ENCODE results near the gene LRRFIP1.
A peak's percentile ranks its signal among the peaks of the same experiment; 100 is the strongest.
"Not testable (repeated sequence)": the region's sequence is repeated elsewhere in the genome, so short reads cannot be mapped to it uniquely, and the experiment has no call there.

Gene LRRFIP1

GRCh38 chr2:237666606-237667005 lies 39.2 kb downstream of the LRRFIP1 start:
- DNase-seq: no peak

- DNase-seq: not testable (repeated sequence)
Measured at GRCh38 chr2:237667050-237667576, 39.7 kb downstream of the LRRFIP1 start.

- no peak for DNase-seq
Measured at GRCh38 chr2:237667893-237668292, 40.5 kb downstream of the LRRFIP1 start.

GRCh38 chr2:237668440-237668839 lies 41.1 kb downstream of the LRRFIP1 start:
- DNase-seq: no peak

- DNase-seq: no peak
Measured at GRCh38 chr2:237669283-237669627, 41.9 kb downstream of the LRRFIP1 start.

- no peak for DNase-seq
Measured at GRCh38 chr2:237669628-237670392, 42.4 kb downstream of the LRRFIP1 start.

GRCh38 chr2:237670641-237671040 lies 43.3 kb downstream of the LRRFIP1 start:
- DNase-seq: no peak

- DNase-seq: no peak
Measured at GRCh38 chr2:237671466-237672138, 44.2 kb downstream of the LRRFIP1 start.

- no peak for DNase-seq
Measured at GRCh38 chr2:237672731-237673129, 45.3 kb downstream of the LRRFIP1 start.

GRCh38 chr2:237673130-237674001 lies 46.0 kb downstream of the LRRFIP1 start:
- peak; percentile 92 to 98 for DNase-seq

- DNase-seq: peak; percentile 82 to 87
Measured at GRCh38 chr2:237674731-237675276, 47.4 kb downstream of the LRRFIP1 start.

- DNase-seq: no peak
Measured at GRCh38 chr2:237675316-237675715, 47.9 kb downstream of the LRRFIP1 start.

GRCh38 chr2:237680702-237681478 lies 53.5 kb downstream of the LRRFIP1 start:
- no peak for DNase-seq

- no peak for DNase-seq
Measured at GRCh38 chr2:237682151-237682550, 54.8 kb downstream of the LRRFIP1 start.

- DNase-seq: peak; percentile 64 to 84
Measured at GRCh38 chr2:237682856-237683670, 55.7 kb downstream of the LRRFIP1 start.

- no peak for DNase-seq
Measured at GRCh38 chr2:237685408-237685807, 58.0 kb downstream of the LRRFIP1 start.

- DNase-seq: peak; percentile 49 to 56
Measured at GRCh38 chr2:237686659-237687136, 59.3 kb downstream of the LRRFIP1 start.

- DNase-seq: no peak
Measured at GRCh38 chr2:237688081-237688480, 60.7 kb downstream of the LRRFIP1 start.

GRCh38 chr2:237688541-237688940 lies 61.2 kb downstream of the LRRFIP1 start:
- not testable (repeated sequence) for DNase-seq

- DNase-seq: no peak
Measured at GRCh38 chr2:237689336-237690131, 62.1 kb downstream of the LRRFIP1 start.
